ENCODE measurements around the gene TPST2.
"Not testable (repeated sequence)": the region's sequence is repeated elsewhere in the genome, so short reads cannot be mapped to it uniquely, and the experiment has no call there.

TPST2 gene

DNA sequence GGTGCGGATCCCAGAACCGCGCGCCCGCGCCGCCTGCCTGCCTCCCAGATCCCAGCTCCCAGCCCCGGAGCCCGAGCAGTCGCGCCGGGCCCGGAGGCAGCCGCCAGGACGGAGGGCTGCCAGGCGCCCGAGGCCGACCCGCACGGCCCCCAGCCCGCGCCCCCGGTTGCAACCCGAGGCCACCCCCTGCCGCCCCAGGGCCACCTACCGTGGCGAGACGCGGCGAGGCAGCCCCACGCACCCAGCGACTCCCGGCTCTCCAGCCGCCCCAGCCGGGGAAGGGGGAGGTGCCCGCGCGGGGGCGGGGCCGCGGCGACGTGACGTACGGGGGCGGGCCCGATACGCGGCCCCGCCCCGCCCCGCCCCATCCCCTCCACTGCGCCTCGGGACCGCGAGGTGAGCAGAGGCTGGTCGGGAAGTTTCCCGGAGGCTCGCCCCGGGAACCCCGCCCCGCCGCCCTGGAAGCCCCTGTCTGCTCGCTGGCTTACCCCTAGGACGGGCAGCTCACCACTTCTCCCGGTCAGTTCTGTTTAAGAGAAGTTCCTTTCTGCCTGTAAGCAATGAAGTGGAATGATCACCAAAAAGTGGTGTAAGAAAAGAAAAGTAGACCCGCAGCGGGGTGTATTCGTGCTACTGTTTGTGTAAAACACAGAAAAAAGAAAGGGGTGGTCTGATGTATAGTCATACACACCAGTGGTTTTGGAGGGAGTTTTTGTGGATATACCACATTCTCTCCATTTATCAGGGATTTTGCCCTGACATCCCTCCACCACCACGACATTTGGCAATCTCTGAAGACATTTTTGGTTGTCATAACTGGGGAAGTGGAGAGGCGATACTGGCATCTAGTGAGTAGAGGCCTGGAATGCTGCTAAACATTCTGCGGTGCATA, at the start of gene TPST2:
TSS of gene TPST2 (minus strand) at position 288 of the 892 bp plus-strand sequence. CDS start 48,502 bp downstream, outside the sequence.
- DNase-seq, result peak; percentile 50 to 59

DNA sequence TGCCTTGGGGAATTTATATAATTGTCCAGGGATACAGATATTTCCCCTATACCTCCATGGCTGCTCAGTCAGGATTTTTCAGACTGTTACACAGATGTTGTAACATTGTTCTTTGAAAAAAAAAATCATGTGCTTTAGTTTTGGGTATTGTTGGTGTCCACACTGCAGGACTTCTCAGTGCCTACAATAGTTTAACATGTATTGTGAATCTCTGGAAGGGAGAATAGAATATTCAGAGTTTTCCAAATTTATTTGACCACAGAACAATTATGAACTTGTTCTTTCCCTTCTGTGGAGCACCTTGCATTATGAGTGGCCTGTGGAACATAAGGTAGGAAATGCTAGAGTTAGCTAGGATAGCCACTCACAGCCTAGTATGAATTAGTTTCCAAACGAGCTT, 46.4 kb upstream of the TPST2 start:
- no peak for DNase-seq

DNA sequence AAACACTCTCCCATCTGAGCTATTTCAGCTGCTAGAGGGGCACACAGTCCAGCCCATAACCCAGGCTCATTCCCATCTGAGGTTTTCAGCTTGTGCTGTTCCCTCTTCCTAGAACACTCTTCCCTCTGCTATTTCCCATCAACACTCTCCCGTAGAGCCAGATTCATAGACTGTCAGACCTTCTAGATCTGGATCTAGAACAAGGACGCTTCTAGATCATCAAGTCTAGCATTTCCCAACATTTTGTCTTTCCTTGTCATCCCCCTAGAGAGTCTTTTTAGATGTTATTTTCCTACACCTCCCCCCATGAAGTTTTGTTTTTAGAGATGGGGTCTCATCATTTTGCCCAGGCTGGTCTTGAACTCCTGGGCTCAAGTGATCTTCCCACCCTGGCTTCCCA, 45.2 kb upstream of the TPST2 start:
- no peak for DNase-seq

DNA sequence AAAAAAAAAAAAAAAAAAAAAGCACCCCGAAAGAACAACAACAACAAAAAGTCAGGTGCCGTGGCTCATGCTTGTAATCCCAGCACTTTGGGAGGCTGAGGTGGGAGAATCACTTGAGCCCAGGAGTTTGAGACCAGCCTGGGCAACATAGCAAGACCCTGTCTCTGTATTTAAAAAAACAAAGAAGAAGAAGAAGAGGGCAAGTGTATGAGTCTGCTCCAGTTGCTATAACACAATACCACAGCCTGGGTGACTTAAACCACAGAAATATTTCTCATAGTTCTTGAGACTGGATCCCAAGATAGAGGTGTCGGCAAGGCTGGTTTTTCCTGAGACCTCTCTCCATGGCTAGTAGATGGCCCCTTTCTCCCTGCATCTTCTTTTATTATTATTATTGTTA, 44.3 kb upstream of the TPST2 start:
- no peak for DNase-seq

DNA sequence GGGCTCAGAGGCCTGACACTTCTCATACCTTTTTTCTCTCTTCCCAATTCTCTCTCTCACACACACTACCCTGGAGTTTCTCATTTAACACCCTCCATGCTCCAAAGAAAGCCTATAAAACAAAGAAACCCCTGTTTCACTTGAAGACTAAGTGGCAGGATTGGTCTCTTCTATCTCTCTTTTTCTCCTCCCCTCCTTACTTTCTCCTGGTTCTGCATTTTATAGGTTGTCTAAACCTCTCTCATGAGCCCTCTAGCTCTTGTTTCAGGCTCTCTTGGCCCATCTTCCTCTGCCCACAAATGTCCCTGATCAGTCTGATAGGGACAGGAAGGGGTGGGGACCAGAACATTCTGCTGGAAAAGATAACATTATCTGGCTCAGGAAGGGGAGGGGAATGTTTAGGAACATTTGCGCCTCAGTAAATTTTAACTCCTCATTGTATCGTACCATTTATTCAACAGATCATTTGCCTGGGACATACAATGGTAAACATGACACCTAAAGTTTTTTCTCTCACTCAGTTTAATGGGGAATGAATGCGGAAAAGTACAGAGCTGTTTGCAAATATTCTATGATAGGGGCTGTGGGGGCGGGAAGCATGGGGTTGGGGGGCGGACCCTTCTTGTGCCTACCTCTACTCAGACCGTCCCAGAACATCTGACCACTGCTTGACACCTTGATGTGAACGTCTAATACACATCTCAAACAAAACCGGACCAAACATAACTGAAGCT, 42.7 kb upstream of the TPST2 start:
- no peak for DNase-seq

DNA sequence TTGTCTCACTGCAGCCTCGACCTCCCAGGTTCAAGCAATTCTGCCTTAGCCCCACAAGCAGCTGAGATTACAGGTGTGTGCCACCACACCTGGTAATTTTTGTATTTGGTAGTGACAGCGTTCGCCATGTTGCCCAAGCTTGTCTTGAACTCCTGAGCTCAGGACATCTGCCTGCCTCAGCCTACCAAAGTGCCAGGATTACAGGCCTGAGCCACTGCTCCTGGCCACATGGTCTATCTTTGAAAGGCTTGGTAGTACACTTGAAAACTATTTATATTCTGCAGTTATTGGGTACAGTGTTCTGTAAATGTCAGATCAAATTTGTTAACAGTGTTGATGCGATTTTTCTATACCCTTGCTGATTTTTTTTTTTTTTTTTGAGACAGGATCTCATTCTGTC, 41.4 kb upstream of the TPST2 start:
- DNase-seq, result no peak

DNA sequence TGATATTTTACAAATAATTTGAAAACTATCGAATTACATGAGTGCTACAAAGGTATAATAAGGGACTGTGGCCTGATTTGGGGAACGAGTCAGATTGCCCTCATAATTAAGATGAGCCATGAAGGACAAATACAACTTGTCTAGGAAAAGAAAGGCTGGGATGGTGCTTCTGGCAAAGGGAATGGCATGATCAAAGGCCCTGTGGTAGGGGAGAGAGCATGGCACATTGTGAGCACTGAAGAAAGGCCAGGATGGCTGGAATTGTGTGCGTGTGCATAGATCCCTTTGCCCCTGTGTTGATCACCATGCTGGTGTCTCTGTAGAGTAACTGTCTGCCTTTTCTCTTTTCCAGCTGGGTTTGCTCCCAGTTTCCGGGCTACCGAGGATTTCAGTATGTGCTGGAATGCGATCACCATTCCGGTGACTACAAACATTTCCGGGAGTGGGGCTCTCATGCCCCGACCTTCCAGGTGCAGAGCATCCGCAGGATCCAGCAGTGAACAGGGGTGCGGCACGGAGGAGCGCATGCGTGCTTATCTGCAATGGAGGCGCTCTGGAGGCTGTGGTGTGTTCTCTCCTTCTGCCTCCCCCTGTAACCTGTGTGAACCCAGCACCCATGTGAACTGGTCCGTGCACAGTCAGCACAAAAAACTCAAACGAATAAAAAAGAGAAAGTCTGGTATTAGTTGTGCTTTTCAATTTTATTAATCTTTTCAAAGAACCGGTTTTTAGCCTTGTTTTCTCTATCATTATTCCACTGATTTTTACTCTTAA, 40.2 kb upstream of the TPST2 start:
- no peak for DNase-seq

DNA sequence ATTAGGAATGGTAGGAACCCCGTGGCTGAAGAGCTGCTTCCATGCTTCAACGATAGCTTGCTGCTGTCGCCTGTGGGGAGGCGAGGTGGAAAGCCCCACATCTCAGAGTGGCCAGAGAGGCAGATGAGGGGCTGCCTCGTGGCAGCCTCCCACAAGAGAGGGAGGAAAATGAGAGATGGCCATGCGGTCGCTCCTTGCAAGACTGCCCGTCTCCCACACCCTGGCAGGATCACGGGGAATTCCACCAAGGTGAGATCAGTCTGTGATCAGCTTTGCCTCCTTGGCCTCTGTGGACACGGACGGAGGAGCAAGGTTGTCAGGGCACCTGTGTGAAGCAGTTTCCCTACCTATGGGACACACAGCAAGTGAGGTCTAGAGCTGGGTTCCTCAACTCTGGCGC, 34.9 kb upstream of the TPST2 start:
- no peak for DNase-seq

DNA sequence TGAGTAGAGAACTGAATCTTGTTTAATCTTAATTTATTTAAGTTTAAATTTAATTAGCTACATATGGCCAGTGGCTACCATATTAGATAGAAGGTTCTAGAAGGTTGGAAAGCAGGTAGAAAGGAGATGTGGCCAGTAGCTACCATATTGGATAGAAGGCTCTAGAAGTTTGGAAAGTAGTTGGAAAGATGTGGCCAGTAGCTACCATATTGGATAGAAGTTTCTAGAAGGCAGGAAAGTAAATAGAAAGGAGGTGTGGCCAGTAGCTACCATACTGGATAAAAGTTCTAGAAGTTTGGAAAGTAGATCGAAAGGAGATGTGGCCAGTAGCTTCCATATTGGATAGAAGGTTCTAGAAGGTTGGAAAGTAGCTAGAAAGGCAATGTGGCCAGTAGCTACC, 34.1 kb upstream of the TPST2 start:
- no peak for DNase-seq

DNA sequence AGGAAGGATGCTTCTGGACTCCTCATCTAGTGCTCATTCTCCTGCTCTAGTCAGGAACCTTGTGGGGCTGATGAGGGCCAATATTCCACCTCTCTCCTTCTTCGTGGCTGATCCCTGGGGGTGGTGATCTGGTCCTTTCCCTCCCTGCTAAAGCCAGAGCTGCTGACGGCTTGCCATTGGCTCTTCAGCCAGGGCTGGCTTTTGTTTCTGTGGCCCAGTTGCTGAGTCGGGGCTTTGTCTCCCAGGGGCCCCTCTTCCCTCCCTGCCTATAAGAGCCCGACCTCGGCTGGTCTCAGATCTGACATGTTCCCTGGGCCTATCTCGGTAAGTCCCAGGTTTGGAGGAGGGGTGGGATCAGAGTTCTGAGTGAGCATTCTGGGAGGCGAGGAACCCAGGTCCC, 31.7 kb upstream of the TPST2 start, which contains the start of gene CRYBA4:
TSS of gene CRYBA4 (plus strand) at position 301 of the 400 bp plus-strand sequence. CDS start 634 bp downstream, outside the sequence.
- no peak for DNase-seq

DNA sequence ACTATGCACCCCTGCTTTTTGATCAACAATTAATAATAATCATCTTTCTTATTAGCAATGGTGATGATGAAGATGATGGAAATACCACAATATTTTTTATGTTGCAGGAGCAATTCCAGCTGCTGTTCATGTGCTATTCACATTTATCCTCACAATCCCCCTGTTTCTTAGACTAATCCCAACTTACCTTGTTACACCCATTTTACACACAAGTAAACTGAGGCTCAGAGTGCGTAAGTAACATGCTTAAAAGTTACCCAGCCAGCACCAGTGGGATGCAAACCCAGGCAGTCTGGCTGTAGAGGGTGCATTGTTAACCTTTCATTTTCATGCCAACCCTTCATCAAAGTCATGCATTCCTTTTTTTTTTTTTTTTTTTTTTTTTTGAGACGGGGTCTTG, 30.3 kb upstream of the TPST2 start:
- DNase-seq, result no peak

DNA sequence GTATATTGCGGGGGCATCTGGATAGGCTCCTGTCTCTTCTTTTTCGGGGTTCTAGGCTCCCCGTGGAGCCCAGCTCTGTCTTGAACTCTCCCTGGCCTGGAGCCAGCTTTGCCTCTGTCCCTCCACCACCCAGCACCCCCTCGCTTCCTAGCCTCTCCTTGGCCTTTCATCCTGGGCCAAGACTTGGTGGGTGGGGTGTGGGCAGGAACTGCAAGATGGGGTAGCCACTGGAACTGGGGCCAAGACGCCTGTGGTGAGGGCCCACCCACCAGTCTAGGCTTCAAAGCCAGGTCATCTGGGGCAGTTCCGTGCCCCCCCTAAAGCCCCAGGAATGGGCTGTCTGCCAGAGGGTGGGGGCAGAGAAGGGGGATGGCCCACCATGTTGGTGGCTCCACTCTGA, 29.6 kb upstream of the TPST2 start:
- no peak for DNase-seq

DNA sequence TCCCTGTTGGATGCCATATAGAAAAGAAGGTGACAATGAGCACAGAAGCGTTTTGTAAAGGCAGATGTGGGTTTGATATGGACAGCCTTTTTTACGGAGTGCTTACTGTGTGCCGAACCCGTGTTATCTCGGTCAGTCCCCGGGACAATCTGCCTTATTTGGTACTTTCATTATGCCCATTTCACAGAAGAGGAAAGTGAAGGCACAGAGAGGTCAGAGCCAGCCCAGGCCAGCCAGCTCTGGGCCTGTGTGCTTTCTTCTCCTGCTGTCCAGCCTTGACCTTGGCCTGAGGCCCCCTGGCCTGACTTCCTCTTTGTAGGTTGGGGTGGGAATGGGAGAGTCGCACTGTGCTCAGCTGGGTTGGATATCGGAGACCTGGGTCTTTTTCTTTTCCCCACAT, 28.5 kb upstream of the TPST2 start:
- no peak for DNase-seq

DNA sequence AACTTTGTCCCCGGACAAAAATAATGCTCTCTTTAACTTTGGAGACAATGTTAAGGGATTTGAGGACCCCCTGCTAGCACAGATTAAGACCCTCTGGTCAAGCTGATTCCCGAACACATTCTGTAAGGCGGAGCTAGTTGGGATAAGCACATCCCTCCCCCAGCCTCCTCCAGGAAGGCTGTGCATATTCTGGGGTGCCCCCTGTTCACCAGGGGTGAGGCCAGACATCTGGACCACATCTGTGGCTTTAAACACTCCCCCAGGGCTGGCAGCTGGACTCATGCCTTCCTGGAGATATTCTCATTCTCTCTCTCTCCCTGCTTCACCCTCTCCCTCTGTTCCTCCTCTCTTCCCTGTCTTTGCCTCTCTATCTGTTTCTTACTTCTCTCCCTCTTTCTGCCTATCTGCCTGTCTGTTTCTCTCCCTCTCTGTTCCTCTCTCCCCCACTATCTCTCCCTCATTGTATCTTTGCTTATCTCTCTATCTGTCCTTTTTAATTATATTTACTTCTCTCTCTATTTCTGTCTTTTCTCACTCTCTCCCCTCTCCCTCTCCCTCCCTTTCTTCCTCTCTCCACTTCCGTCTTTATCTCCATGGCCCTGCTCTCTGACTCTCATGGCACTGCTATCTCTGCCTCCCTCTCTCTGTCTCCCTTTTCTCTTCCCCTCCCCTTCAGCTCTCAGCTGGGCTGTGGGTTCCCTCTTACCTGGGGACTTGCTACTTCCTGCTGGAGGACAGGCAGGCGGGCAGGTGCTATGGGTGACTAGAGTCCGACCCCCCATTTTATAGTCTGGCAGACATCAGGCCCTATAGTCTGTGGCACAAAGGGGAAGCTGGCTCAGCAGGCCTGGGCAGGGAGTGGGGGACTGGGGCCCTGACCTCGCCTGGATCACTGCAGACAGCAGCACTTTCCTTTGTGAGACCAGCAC, 27.6 kb upstream of the TPST2 start, which contains the start of gene CRYBB1:
TSS of gene CRYBB1 (minus strand) at position 757 of the 929 bp plus-strand sequence. CDS start 1,708 bp downstream, outside the sequence.
- no peak for DNase-seq

DNA sequence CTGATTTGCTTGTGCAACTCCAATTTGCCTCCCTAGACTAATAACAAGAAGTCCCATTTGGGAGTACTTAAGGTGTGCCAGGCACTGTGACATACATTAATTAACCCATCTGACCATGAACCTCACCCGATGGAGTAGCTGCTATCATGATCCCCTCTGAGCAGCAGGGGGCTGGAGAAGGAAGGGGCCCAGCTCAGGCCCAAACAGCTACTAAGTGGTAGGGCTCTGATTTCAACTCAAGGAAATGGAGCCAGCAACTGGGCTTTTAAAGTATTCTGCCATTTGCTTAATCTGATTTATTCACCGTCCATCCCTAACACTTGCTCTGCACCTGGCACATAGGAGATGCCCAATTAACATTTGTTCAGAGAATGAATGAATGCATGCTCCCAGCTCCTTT, 26.7 kb upstream of the TPST2 start:
- DNase-seq, result no peak

DNA sequence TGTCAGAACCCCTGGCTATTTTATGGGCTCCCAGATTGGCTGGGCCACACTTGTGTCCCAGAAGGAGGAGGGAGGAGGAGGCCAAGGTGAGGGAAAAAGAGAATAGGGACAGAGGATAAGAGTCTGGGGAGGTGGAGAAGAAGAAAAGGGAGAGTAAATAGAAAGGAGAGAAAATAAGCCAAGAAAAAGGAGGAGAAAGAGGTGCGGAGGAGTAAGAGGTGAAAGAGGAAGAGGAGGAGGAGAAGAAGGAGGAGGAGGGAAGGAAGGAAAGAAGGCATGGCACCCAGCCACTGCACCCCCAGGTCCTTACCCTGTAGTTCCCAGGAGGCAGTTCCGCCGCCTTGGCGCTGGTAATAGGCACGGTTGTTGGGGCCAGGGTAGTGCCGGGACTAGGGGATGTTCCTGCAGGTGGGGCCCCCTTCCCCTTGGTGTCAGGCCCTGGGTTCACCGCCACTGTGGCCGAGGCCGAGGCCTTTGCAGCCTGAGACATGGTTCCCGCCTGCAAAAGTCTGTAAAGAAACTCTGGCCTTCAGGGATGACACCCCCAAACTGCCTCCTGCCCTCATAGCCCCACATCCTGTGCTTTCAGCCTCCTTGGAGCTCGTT, 26.0 kb upstream of the TPST2 start:
- no peak for DNase-seq

DNA sequence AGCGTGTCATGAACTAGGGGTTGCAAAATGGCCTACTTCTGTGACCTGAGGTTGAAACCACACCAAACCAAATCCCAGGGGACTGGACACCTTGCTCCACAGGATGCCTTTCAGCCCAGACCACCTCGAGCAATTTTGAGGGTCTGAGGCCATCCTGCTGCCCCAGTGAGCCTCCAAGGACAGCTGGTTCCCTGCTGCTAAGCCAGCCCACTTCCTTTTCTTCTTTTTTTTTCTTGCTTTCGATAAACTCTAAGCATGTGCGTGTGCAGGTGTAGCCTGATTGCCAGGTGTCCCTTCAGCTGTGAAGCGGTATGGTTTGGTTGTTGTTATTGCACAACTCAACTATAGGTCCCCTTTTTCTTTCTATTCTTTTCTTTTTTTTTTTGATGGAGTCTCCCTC, 25.2 kb upstream of the TPST2 start:
- DNase-seq, result no peak

DNA sequence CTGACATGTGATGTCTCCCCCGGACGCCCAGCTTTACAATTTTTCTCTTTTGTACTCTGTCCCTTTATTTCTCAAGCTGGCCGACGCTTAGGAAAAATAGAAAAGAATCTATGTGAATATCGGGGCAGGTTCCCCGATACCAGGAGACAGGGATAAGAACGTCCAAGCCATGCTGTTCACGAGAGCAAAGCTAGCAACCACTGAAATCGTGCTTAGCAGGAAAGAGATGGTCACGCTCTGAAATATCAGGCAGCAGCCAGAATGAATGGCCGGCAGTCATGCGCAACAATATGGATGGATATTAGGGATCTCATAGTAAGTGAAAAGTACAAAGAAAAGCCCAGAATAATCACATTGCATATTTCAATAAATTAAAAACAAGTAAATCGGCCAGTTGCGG, 24.4 kb upstream of the TPST2 start:
- no peak for DNase-seq

DNA sequence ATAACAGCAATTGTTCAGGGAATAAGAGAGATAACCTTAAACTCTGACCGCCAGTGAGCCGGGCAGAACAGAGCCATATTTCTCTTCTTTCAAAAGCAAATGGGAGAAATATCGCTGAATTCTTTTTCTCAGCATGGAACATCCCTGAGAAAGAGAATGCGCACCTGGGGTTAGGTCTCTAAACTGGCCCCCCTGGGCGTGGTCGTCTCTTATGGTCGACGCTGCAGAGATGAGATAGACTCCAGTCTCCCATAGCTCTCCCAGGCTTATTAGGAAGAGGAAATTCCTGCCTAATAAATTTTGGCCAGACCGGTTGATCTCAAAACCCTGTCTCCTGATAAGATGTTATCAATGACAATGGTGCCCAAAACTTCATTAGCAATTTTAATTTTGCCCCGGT, 23.8 kb upstream of the TPST2 start:
- DNase-seq, result not testable (repeated sequence)

DNA sequence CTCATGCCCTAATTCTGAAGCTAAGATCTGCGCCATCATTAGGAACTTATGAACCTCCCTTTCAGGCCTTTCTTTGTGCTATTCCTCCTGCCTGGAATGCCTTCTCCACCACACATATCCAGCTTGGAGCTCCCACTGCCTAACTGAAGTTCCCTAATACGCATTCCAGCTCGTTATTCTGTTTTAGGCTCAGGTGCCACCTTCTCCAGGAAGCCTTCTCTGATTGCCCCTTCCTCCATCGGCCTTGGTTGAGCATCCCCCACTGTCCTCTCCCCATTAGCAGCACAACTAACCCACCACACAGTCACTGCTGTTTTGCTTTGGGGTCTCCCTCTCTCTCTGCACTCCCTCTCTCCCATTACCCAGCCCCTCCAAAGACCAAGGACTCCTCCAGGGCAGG, 22.7 kb upstream of the TPST2 start:
- DNase-seq, result no peak

DNA sequence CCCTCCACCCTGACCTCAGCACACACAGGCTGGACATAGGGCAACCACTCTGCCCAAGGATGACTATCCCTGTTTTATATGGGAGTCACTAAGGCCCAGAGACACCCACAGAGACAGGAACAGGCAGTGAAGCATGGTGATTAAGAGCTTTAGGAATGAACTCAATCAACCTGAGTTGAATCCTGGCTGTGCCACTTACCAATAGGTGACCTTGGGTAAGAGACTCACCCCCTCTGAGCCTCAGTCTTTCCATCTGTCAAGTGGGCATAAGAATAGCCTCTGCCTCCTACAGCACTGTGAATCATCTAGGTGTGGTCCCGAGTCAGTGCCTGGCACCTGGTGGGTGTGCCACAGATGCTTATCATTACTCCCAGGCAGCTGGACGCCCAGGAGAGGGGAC, 21.1 kb upstream of the TPST2 start:
- no peak for DNase-seq

Data from NCI-H2081 (cell line).